ENCODE measurements around the gene TUBB2A.
"Not testable (repeated sequence)": the region's sequence is repeated elsewhere in the genome, so short reads cannot be mapped to it uniquely, and the experiment has no call there.

TUBB2A gene

GRCh38 chr6:3190779-3191178 is 33.4 kb upstream of the TUBB2A start:
- no peaks in the 10 kb centered on the region for H3K4me1 Mint-ChIP-seq
- H3K27me3 Mint-ChIP-seq: peaks cover 8% of the 10 kb centered on the region
- no peaks in the 10 kb centered on the region for H3K9me3 Mint-ChIP-seq
- no peaks in the 10 kb centered on the region for H3K36me3 Mint-ChIP-seq
- no peak overlapping the region for H3K27ac Mint-ChIP-seq
- ATAC-seq: no peak
- no peak overlapping the region for H3K4me3 Mint-ChIP-seq

GRCh38 chr6:3190056-3190455 is 32.7 kb upstream of the TUBB2A start:
- Mint-ChIP-seq H3K4me1 (no peaks in the 10 kb centered on the region), H3K27me3 (peaks cover 15% of the 10 kb centered on the region), H3K36me3 (no peaks in the 10 kb centered on the region), H3K27ac (no peak overlapping the region), H3K4me3 (no peak overlapping the region), H3K9me3 (no peaks in the 10 kb centered on the region)
- no peak for ATAC-seq

- not testable (repeated sequence) for H3K4me1 Mint-ChIP-seq, ATAC-seq, H3K4me3 Mint-ChIP-seq, H3K27ac Mint-ChIP-seq, H3K9me3 Mint-ChIP-seq, H3K36me3 Mint-ChIP-seq
- H3K27me3 Mint-ChIP-seq: peaks cover 24% of the 10 kb centered on the region
Measured at GRCh38 chr6:3189192-3189591, 31.8 kb upstream of the TUBB2A start.

GRCh38 chr6:3188262-3188661 is 30.9 kb upstream of the TUBB2A start:
- H3K27ac Mint-ChIP-seq: no peak overlapping the region
- no peaks in the 10 kb centered on the region for H3K4me1 Mint-ChIP-seq
- no peak for ATAC-seq
- H3K9me3 Mint-ChIP-seq: no peaks in the 10 kb centered on the region
- no peaks in the 10 kb centered on the region for H3K36me3 Mint-ChIP-seq
- peaks cover 28% of the 10 kb centered on the region for H3K27me3 Mint-ChIP-seq
- no peak overlapping the region for H3K4me3 Mint-ChIP-seq

- Mint-ChIP-seq H3K4me1 (no peaks in the 10 kb centered on the region), H3K4me3 (no peak overlapping the region), H3K27me3 (peaks cover 28% of the 10 kb centered on the region)
Measured at GRCh38 chr6:3186974-3187382, 29.6 kb upstream of the TUBB2A start.

GRCh38 chr6:3183066-3183465 is 25.7 kb upstream of the TUBB2A start:
- Mint-ChIP-seq H3K4me3 (no peak overlapping the region), H3K9me3 (no peaks in the 10 kb centered on the region), H3K4me1 (no peaks in the 10 kb centered on the region), H3K36me3 (no peaks in the 10 kb centered on the region), H3K27me3 (peaks cover 51% of the 10 kb centered on the region), H3K27ac (no peak overlapping the region)
- ATAC-seq: no peak

More at GRCh38 chr6:3186974-3187382, 29.6 kb upstream of the TUBB2A start:
- no peak for ATAC-seq
- no peak overlapping the region for H3K27ac Mint-ChIP-seq
- no peaks in the 10 kb centered on the region for H3K9me3 Mint-ChIP-seq
- H3K36me3 Mint-ChIP-seq: no peaks in the 10 kb centered on the region

GRCh38 chr6:3181105-3181504 is 23.8 kb upstream of the TUBB2A start:
- H3K4me1 Mint-ChIP-seq: peaks cover 1% of the 10 kb centered on the region
- H3K27me3 Mint-ChIP-seq: peaks cover 57% of the 10 kb centered on the region
- ATAC-seq: no peak
- H3K27ac Mint-ChIP-seq: no peak overlapping the region
- no peaks in the 10 kb centered on the region for H3K9me3 Mint-ChIP-seq
- no peak overlapping the region for H3K4me3 Mint-ChIP-seq
- H3K36me3 Mint-ChIP-seq: no peaks in the 10 kb centered on the region

GRCh38 chr6:3179945-3180344 is 22.6 kb upstream of the TUBB2A start:
- H3K4me1 Mint-ChIP-seq, H3K27ac Mint-ChIP-seq, H3K36me3 Mint-ChIP-seq, ATAC-seq, H3K9me3 Mint-ChIP-seq: not testable (repeated sequence)
- H3K27me3 Mint-ChIP-seq: peaks cover 51% of the 10 kb centered on the region
- H3K4me3 Mint-ChIP-seq: peak overlapping the region; percentile 64

- H3K36me3 Mint-ChIP-seq, H3K9me3 Mint-ChIP-seq, H3K4me1 Mint-ChIP-seq, H3K4me3 Mint-ChIP-seq, H3K27ac Mint-ChIP-seq, ATAC-seq: not testable (repeated sequence)
- peaks cover 39% of the 10 kb centered on the region for H3K27me3 Mint-ChIP-seq
Measured at GRCh38 chr6:3178666-3179065, 21.3 kb upstream of the TUBB2A start.

- Mint-ChIP-seq H3K4me1 (peaks cover 5% of the 10 kb centered on the region), H3K4me3 (no peak overlapping the region), H3K36me3 (no peaks in the 10 kb centered on the region), H3K27ac (no peak overlapping the region), H3K9me3 (no peaks in the 10 kb centered on the region), H3K27me3 (peaks cover 45% of the 10 kb centered on the region)
- ATAC-seq: no peak
Measured at GRCh38 chr6:3176562-3177355, 19.4 kb upstream of the TUBB2A start.

GRCh38 chr6:3175715-3176402 is 18.5 kb upstream of the TUBB2A start:
- Mint-ChIP-seq H3K4me1 (peaks cover 5% of the 10 kb centered on the region), H3K4me3 (no peak overlapping the region), H3K27ac (no peak overlapping the region), H3K36me3 (no peaks in the 10 kb centered on the region), H3K9me3 (no peaks in the 10 kb centered on the region), H3K27me3 (peaks cover 41% of the 10 kb centered on the region)
- no peak for ATAC-seq

GRCh38 chr6:3173636-3174089 is 16.3 kb upstream of the TUBB2A start:
- H3K27me3 Mint-ChIP-seq: peaks cover 27% of the 10 kb centered on the region
- not testable (repeated sequence) for H3K4me3 Mint-ChIP-seq, H3K36me3 Mint-ChIP-seq, ATAC-seq, H3K4me1 Mint-ChIP-seq, H3K27ac Mint-ChIP-seq, H3K9me3 Mint-ChIP-seq

- not testable (repeated sequence) for H3K4me3 Mint-ChIP-seq, ATAC-seq, H3K4me1 Mint-ChIP-seq, H3K27ac Mint-ChIP-seq, H3K36me3 Mint-ChIP-seq, H3K9me3 Mint-ChIP-seq
- peaks cover 20% of the 10 kb centered on the region for H3K27me3 Mint-ChIP-seq
Measured at GRCh38 chr6:3172789-3173188, 15.4 kb upstream of the TUBB2A start.

- not testable (repeated sequence) for H3K36me3 Mint-ChIP-seq, H3K27ac Mint-ChIP-seq, H3K9me3 Mint-ChIP-seq, H3K4me1 Mint-ChIP-seq, ATAC-seq, H3K4me3 Mint-ChIP-seq
- H3K27me3 Mint-ChIP-seq: peaks cover 14% of the 10 kb centered on the region
Measured at GRCh38 chr6:3171313-3172175, 14.2 kb upstream of the TUBB2A start.

- not testable (repeated sequence) for H3K27ac Mint-ChIP-seq, H3K4me3 Mint-ChIP-seq, ATAC-seq, H3K9me3 Mint-ChIP-seq, H3K4me1 Mint-ChIP-seq, H3K27me3 Mint-ChIP-seq, H3K36me3 Mint-ChIP-seq
Measured at GRCh38 chr6:3170676-3171075, 13.3 kb upstream of the TUBB2A start.

All from stimulated activated memory B cell treated with anti-CD40 and anti-IgM and Interleukin-4, amounts not matched to agents 10 μg/mL and 1 μg/mL and 100 μg/mL, for 72 hours (primary cell).